ENCODE measurements around the gene TAPBP.

DNA sequence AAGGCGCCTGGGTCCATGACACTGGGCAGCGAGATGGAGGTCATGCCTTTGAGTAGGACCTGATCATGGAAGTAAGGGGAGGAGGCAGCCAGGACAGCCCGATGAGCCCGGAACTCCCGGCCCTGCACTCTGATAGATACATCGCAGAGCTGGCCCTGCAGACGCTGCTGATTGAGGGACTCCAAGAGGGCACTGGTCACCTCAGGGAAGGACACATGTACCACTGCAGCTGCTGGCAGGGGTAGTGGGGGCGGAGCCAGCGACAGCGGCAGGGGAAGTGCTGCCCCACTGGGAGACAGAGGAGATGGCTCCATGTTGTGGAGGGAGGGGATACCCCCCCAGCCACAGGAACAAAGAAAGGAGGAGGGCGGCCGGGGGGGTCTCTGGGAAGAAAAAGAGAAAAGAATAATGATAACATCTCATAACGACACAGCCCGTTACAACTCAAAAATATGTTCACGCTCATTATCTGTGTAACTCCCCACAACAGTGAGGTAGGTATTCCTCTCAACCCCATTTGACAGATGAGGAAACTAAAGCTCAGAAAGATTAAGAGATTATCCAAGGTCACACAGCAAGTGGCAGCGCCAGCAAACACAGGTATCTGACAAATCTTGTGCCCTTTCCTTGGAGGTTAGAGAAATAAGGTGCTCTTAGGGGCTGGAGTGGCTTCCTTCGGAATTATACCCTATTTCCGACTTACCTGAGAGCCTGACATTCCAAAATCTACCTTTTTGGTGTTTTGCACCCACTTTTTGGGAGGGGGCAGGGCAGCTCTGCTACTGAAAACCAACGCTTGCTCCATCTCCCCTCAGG, 2.9 kb upstream of the TAPBP start:
- TF ChIP-seq, protein P1, sequence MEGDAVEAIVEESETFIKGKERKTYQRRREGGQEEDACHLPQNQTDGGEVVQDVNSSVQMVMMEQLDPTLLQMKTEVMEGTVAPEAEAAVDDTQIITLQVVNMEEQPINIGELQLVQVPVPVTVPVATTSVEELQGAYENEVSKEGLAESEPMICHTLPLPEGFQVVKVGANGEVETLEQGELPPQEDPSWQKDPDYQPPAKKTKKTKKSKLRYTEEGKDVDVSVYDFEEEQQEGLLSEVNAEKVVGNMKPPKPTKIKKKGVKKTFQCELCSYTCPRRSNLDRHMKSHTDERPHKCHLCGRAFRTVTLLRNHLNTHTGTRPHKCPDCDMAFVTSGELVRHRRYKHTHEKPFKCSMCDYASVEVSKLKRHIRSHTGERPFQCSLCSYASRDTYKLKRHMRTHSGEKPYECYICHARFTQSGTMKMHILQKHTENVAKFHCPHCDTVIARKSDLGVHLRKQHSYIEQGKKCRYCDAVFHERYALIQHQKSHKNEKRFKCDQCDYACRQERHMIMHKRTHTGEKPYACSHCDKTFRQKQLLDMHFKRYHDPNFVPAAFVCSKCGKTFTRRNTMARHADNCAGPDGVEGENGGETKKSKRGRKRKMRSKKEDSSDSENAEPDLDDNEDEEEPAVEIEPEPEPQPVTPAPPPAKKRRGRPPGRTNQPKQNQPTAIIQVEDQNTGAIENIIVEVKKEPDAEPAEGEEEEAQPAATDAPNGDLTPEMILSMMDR (IDR thresholded peaks at IDR 0.05) = no peak
- no peak for TF ChIP-seq POLR2A (IDR thresholded peaks at IDR 0.05)

All from testis (tissue), 2 donors.